Measurements from ENCODE around the gene EXD3. TPM values are rescaled to one million over a fixed set of nuclear protein-coding genes. Genes with fewer than 3 reads are reported as not detected.

The EXD3 gene
- total and polyA plus RNA-seq, 2 donors from 2014 or later = 18.9 to 44.5 TPM

- TF ChIP-seq CTCF (IDR thresholded peaks at IDR 0.05; ENCODE audit: borderline replicate concordance, extremely low read depth, insufficient read depth) = no peak
- Histone ChIP-seq H3K4me3 (ENCODE audit: low read length in 3 of 3) (no peak overlapping the region), H3K36me3 (ENCODE audit: control insufficient read depth in 2 of 3, insufficient read depth in 3 of 3, low read length in 3 of 3) (no peaks in the 10 kb centered on the region), H3K4me1 (ENCODE audit: control insufficient read depth in 2 of 3, insufficient read depth in 2 of 3, low read depth in 1 of 3, low read length in 3 of 3) (peaks cover 0 to 7% (median 0%) of the 10 kb centered on the region in 3 donors), H3K27ac (ENCODE audit: low read depth in 2 of 2, low read length in 2 of 2) (no peak overlapping the region), H3K9ac (ENCODE audit: low read length in 3 of 3) (no peak overlapping the region), H3K27me3 (ENCODE audit: control insufficient read depth, insufficient read depth, low read length) (no peaks in the 10 kb centered on the region), H3K9me3 (ENCODE audit: control insufficient read depth in 2 of 3, insufficient read depth in 1 of 3, low read length in 3 of 3) (no peaks in the 10 kb centered on the region)
- intact Hi-C loops (cut with DNase I) = no loop called here
- DNase-seq (no peak), FAIRE-seq (no peak)
These were observed 107.4 kb downstream of the EXD3 start for GRCh38 chr9:137315581-137316011.

DNA sequence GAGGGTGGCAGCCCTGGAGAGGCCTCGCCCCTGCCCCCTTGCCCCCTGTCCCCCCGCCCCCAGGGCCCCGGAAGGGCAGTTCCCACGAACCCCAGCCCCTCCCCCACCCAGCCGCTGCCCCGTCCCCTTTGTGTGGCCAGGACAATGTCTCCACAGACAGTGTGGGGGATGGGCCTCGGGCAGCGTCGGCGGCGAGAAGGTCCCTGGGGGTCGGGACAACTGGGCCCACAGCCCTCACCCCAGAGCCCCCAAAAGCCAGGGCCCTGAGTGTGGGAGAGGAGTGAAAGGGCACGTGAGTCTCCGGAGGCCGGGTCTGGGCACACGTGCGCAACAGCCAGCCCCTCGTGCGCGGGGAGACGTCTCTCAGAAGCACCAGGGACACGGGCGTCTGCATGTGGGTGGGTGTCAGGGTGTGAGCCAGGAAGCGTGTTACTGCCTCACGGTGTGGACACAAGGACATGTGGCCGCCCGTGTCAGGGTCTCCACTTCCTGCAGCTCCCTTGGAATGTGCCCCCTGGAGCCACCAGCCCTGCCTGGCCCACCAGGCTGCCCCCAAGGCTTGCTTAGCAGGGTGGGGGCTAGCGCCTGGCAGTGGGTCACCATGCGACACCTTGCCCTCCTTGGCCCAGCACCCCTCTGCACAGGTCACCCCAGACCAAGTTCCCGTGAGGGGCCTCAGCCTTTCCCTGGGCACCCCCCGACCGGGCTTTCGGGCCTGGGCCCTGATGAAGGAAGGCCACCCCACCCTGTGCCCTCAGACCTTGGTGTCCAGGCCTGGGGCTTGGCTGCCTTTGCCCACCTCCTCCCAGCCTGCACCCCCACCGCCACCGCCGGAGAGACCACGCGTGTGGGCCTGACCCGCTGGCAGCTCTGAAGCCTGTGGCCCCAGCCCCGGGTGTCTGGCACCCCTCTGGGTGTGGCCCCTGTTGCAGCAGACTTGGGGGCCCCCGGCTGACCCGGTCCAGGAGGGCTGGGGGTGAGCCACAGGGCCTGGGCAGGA, 108.1 kb downstream of the EXD3 start:
- Histone ChIP-seq H3K27me3 (ENCODE audit: control insufficient read depth, insufficient read depth, low read length) (no peaks in the 10 kb centered on the region), H3K9ac (ENCODE audit: low read length in 3 of 3) (no peak overlapping the region), H3K36me3 (ENCODE audit: control insufficient read depth in 2 of 3, insufficient read depth in 3 of 3, low read length in 3 of 3) (no peaks in the 10 kb centered on the region), H3K9me3 (ENCODE audit: control insufficient read depth in 2 of 3, insufficient read depth in 1 of 3, low read length in 3 of 3) (no peaks in the 10 kb centered on the region), H3K4me1 (ENCODE audit: control insufficient read depth in 2 of 3, insufficient read depth in 2 of 3, low read depth in 1 of 3, low read length in 3 of 3) (peaks cover 0 to 7% (median 0%) of the 10 kb centered on the region in 3 donors), H3K4me3 (ENCODE audit: low read length in 3 of 3) (no peak overlapping the region), H3K27ac (ENCODE audit: low read depth in 2 of 2, low read length in 2 of 2) (no peak overlapping the region)
- no peak for FAIRE-seq
- intact Hi-C loops (cut with DNase I) = no loop called here
- DNase-seq = peak in 3 of 5 donors; percentile 42 to 82 (median 78)
- no peak for TF ChIP-seq CTCF (IDR thresholded peaks at IDR 0.05; ENCODE audit: borderline replicate concordance, extremely low read depth, insufficient read depth)

GRCh38 chr9:137313956-137314560, 108.9 kb downstream of the EXD3 start:
- FAIRE-seq (no peak), DNase-seq (peak in 2 of 5 donors; percentile 62 to 70)
- Histone ChIP-seq H3K27ac (ENCODE audit: low read depth in 2 of 2, low read length in 2 of 2) (no peak overlapping the region), H3K36me3 (ENCODE audit: control insufficient read depth in 2 of 3, insufficient read depth in 3 of 3, low read length in 3 of 3) (no peaks in the 10 kb centered on the region), H3K27me3 (ENCODE audit: control insufficient read depth, insufficient read depth, low read length) (no peaks in the 10 kb centered on the region), H3K9ac (ENCODE audit: low read length in 3 of 3) (no peak overlapping the region), H3K4me3 (ENCODE audit: low read length in 3 of 3) (no peak overlapping the region), H3K9me3 (ENCODE audit: control insufficient read depth in 2 of 3, insufficient read depth in 1 of 3, low read length in 3 of 3) (no peaks in the 10 kb centered on the region), H3K4me1 (ENCODE audit: control insufficient read depth in 2 of 3, insufficient read depth in 2 of 3, low read depth in 1 of 3, low read length in 3 of 3) (peaks cover 0 to 7% (median 0%) of the 10 kb centered on the region in 3 donors)
- TF ChIP-seq CTCF (IDR thresholded peaks at IDR 0.05; ENCODE audit: borderline replicate concordance, extremely low read depth, insufficient read depth) = no peak
- intact Hi-C loops (cut with DNase I) = no loop called here
